ENCODE results near the gene EHD2.
A peak's percentile ranks its signal among the peaks of the same experiment; 100 is the strongest.
"Not testable (repeated sequence)": the region's sequence is repeated elsewhere in the genome, so short reads cannot be mapped to it uniquely, and the experiment has no call there.

Gene EHD2

GRCh38 chr19:47691782-47692181 is 21.4 kb upstream of the EHD2 start:
- DNase-seq (ENCODE audit: low spot score) = no peak

GRCh38 chr19:47693489-47693888 is 19.7 kb upstream of the EHD2 start:
- no peak for DNase-seq (ENCODE audit: low spot score)

- no peak for DNase-seq (ENCODE audit: low spot score)
Measured at GRCh38 chr19:47693903-47694302, 19.3 kb upstream of the EHD2 start.

- DNase-seq (ENCODE audit: low spot score) = no peak
Measured at GRCh38 chr19:47694466-47695273, 18.6 kb upstream of the EHD2 start.

- DNase-seq (ENCODE audit: low spot score) = no peak
Measured at GRCh38 chr19:47695533-47696262, 17.5 kb upstream of the EHD2 start.

GRCh38 chr19:47696635-47697034 is 16.6 kb upstream of the EHD2 start:
- no peak for DNase-seq (ENCODE audit: low spot score)

GRCh38 chr19:47697863-47698609 is 15.2 kb upstream of the EHD2 start:
- DNase-seq (ENCODE audit: low spot score) = peak; percentile 73

- DNase-seq (ENCODE audit: low spot score) = no peak
Measured at GRCh38 chr19:47698631-47699359, 14.4 kb upstream of the EHD2 start.

- DNase-seq (ENCODE audit: low spot score) = no peak
Measured at GRCh38 chr19:47699360-47699917, 13.8 kb upstream of the EHD2 start.

GRCh38 chr19:47700934-47701716 is 12.1 kb upstream of the EHD2 start:
- no peak for DNase-seq (ENCODE audit: low spot score)

GRCh38 chr19:47701717-47702552 is 11.3 kb upstream of the EHD2 start:
- DNase-seq (ENCODE audit: low spot score) = no peak

- no peak for DNase-seq (ENCODE audit: low spot score)
Measured at GRCh38 chr19:47702671-47703070, 10.6 kb upstream of the EHD2 start.

GRCh38 chr19:47703301-47703700 is 9.9 kb upstream of the EHD2 start:
- no peak for DNase-seq (ENCODE audit: low spot score)

- no peak for DNase-seq (ENCODE audit: low spot score)
Measured at GRCh38 chr19:47704024-47704423, 9.2 kb upstream of the EHD2 start.

- DNase-seq (ENCODE audit: low spot score) = no peak
Measured at GRCh38 chr19:47704656-47705055, 8.6 kb upstream of the EHD2 start.

- DNase-seq (ENCODE audit: low spot score) = peak; percentile 61
Measured at GRCh38 chr19:47707135-47707925, 5.9 kb upstream of the EHD2 start.

GRCh38 chr19:47711652-47712242 is 1.5 kb upstream of the EHD2 start:
- no peak for DNase-seq (ENCODE audit: low spot score)

GRCh38 chr19:47714339-47714738 is 1.1 kb downstream of the EHD2 start:
- no peak for DNase-seq (ENCODE audit: low spot score)

GRCh38 chr19:47714855-47715254 is 1.6 kb downstream of the EHD2 start:
- not testable (repeated sequence) for DNase-seq (ENCODE audit: low spot score)
